HG03103 (cell line): Measurements from ENCODE around the gene YBX3.
"Not testable (repeated sequence)": the region's sequence is repeated elsewhere in the genome, so short reads cannot be mapped to it uniquely, and the experiment has no call there.

ENCODE experiments used
- ATAC-seq: cut with Tn5 transposase; IDR thresholded peaks from one replicate; pipeline ENCODE4 v1.9.1; 2021; ENCODE audit warnings: low read depth; ENCODE audit not compliant: unreplicated experiment

Gene YBX3

GRCh38 chr12:10722905-10723746 lies at the start of gene YBX3:
Gene YBX3, minus strand, starts transcription at chr12:10723323. Its CDS starts 212 bp downstream, at chr12:10723111.
- peak; percentile 37 for ATAC-seq

GRCh38 chr12:10771132-10771733 lies 48.1 kb upstream of the YBX3 start:
- ATAC-seq, result no peak

- ATAC-seq, result no peak
Measured at GRCh38 chr12:10759657-10760056, 36.5 kb upstream of the YBX3 start.

- no peak for ATAC-seq
Measured at GRCh38 chr12:10756194-10756593, 33.1 kb upstream of the YBX3 start.

- no peak for ATAC-seq
Measured at GRCh38 chr12:10753059-10753458, 29.9 kb upstream of the YBX3 start.

GRCh38 chr12:10750385-10750727 lies 27.2 kb upstream of the YBX3 start:
- ATAC-seq, result no peak

- ATAC-seq, result peak; percentile 96
Measured at GRCh38 chr12:10749700-10750384, 26.7 kb upstream of the YBX3 start.

- no peak for ATAC-seq
Measured at GRCh38 chr12:10747730-10748129, 24.6 kb upstream of the YBX3 start.

GRCh38 chr12:10743420-10743819 lies 20.3 kb upstream of the YBX3 start:
- not testable (repeated sequence) for ATAC-seq

- no peak for ATAC-seq
Measured at GRCh38 chr12:10741845-10742244, 18.7 kb upstream of the YBX3 start.

- ATAC-seq, result no peak
Measured at GRCh38 chr12:10740182-10740581, 17.1 kb upstream of the YBX3 start.

- ATAC-seq, result no peak
Measured at GRCh38 chr12:10739157-10740118, 16.3 kb upstream of the YBX3 start.

- ATAC-seq, result no peak
Measured at GRCh38 chr12:10737249-10737648, 14.1 kb upstream of the YBX3 start.

GRCh38 chr12:10736463-10736862 lies 13.3 kb upstream of the YBX3 start:
- no peak for ATAC-seq

- ATAC-seq, result no peak
Measured at GRCh38 chr12:10735428-10735827, 12.3 kb upstream of the YBX3 start.

- no peak for ATAC-seq
Measured at GRCh38 chr12:10732549-10732948, 9.4 kb upstream of the YBX3 start.

GRCh38 chr12:10732066-10732465 lies 8.9 kb upstream of the YBX3 start:
- no peak for ATAC-seq

GRCh38 chr12:10730559-10730958 lies 7.4 kb upstream of the YBX3 start:
- no peak for ATAC-seq

GRCh38 chr12:10728091-10728490 lies 5.0 kb upstream of the YBX3 start:
- no peak for ATAC-seq

- ATAC-seq, result no peak
Measured at GRCh38 chr12:10726945-10727344, 3.8 kb upstream of the YBX3 start.
